AG08395 (cell line): ENCODE results near the gene B9D1.

Experiments used
- DNase-seq: peaks from one replicate; pipeline ENCODE4 v3.0.0; 2012; ENCODE audit warnings: mixed read lengths, low spot score

The B9D1 gene

DNA sequence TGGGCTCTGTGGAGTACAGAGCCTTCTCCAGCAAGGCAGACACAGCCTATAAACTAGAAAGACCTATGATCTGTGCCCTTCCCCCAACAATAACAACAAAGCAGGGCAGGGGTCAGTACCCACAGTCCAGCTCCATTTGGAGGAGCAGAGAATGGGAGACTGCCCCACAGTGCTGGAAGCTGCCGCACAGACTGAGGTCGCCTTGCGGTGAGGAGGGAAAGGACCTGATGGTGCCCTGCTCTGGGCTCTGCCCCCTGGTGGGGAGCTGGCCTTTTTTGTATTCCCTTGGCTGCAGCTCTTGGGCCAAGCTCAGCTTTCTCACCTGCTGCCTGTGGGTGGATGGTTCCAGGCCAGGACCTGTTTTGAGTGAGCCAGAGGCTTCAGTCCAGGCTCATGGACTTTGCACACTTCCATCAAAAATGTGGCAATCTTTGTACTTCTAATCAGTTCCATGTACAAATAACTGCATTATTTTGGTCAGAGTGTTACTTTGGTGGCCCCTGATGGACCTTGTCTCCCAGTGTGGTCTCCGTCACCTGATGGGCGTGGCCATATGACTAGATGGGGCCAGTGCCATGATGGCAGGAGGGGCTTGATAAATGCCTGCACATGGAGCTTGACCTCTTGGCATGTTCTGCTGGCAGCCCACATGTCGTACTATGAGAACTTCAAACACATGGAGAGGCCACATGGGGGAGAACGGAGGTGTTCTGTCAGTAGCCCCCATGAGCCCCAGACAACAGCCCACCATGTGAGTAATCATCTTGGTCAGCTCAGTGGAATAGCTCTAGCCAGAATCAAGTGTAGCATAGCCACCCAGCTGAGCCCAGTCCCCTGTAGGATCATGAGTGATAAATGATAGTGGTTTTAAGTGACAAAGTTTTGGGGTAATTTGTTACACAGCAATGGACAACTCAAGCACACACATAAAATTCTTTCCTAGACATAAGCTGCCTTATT, 24.2 kb downstream of the B9D1 start:
- peak; percentile 46 for DNase-seq

DNA sequence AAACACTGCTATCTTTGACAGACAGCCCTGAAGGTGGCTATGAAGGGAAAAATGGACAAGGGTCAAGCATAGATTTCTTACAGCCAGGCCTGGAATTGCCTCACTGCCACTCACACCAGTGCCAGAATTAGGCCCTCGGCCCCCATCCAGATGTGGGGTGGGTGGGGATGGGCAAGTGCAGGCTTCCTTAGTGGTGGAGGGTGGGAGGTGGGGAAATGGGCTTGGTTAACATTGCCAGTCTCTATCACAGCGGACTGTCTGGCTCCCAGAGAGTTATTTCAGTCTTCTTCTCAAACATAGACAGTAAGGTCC, 24.9 kb downstream of the B9D1 start:
- DNase-seq: no peak

DNA sequence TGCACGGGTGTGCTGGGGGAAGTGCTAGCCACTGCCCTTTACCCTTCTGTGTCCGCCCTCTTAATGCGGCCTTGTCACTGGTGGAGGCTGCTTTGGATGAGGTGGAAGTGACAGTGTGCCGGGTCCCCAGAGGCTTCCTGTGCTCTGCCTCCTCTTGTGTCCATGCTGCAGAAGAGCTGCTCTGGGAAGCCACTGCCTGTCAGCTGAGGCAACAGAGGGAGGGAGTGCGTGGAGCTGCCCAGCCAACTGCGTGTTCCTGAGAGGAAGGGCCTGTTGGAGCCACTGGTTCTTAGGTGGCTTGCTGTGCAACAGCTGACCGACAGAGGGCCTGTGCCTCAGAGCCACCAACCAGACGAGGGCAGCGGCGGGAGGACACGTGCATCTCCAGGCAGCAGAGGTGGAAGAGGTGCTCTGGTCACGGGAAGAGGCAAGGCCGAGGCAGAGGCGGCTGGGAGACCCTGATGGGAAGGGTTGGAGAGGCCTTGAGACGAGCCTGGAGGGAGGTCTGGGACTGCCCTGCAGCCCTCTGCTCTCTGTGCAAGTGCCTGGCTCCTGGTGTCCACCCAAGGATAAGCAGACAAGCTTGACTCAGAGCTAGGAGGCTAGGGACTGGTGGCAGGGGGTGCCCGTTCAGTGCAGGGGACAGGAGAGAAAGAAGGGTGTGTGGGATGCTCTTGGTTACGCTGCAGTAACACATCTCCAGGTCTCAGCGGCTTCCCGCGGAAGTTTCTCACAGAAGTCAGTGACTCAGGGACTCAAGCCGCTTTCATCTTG, 25.4 kb downstream of the B9D1 start:
- no peak for DNase-seq

DNA sequence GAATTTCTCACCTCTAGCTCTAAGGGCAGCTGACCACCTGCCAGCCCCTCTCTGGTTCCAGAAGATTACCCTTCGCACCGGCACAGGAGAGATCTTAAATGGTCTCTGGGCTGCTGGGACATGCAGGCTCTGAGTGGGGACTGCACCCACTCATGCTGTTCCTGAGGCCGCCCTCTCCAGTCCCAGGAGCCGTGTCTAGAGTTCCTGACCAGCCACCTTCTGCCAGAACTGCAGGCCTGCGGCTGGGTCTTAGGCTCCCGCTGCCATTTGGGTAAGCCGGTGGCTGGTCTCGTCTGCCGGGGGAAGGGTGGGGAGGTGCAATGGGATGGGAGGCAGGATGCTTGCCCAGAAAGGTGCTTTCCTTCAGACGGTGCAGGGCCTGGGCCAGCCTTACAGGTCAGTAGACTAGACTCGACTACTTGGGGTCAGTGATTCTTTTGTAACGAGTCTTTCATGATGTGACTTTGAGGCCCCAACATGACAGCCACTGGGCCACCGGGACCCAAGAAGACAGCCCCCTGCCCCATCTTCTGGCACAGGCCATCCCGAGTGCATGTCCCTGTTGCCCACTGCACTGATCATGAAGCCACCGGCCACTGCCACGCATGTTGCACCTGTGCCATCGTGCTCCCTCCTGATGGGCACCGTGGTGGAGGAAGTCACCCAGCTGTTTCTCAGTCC, 26.4 kb downstream of the B9D1 start:
- no peak for DNase-seq

DNA sequence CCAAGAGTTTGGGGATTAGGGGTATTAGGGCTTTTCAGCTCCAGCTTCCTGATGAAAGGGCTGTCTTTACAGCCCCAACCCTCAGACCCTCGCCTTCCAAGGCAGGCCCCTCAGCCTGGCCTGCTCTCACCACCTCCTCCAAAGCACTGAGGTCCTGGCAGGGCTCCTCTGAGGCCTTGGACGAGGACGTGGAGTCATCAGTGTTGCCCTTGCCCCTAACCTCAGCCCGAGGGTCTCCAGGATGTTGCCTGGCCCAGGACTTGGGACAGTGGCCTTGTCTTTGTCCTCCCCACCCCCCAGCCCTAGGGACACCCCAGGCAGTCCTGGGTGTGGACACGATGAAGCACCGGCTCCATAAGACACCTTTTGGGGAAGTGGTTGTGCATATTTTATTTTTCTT, 28.2 kb downstream of the B9D1 start:
- DNase-seq: no peak

DNA sequence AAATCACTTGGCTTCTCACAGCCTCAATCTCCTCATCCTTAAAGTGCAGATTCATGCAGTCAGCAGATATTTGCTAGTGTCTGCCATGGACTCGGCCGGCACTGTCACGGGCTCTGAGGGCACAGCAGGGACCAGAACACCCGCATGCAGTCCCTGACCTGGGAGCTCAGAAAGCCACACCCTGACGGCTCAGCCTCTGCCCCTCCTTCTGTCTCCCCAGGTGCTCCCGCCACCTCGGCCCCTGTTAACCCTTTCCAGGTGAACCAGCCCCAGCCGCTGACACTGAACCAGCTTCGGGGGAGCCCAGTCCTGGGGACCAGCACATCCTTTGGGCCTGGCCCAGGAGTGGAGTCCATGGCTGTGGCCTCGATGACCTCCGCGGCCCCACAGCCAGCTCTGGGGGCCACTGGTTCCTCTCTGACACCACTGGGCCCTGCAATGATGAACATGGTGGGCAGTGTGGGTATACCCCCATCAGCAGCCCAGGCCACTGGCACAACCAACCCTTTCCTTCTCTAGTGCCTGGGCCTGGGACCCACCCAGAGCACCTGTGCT, 28.7 kb downstream of the B9D1 start:
- no peak for DNase-seq

DNA sequence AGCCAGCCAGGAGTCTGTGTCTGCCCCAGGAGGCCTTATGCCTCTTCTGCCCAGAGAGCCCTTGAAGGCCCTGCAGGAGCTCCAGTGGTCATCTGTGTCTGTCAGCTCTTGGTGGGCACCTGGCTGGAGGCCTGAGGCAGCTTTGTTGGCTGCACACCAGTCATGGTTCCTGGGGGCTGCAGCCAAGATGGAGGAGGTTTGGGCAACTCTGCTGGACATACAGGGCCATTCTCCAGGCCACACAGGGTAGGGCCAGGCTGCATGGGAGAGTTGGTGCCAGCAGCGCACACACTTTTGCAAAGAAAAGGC, 29.4 kb downstream of the B9D1 start:
- DNase-seq: no peak

DNA sequence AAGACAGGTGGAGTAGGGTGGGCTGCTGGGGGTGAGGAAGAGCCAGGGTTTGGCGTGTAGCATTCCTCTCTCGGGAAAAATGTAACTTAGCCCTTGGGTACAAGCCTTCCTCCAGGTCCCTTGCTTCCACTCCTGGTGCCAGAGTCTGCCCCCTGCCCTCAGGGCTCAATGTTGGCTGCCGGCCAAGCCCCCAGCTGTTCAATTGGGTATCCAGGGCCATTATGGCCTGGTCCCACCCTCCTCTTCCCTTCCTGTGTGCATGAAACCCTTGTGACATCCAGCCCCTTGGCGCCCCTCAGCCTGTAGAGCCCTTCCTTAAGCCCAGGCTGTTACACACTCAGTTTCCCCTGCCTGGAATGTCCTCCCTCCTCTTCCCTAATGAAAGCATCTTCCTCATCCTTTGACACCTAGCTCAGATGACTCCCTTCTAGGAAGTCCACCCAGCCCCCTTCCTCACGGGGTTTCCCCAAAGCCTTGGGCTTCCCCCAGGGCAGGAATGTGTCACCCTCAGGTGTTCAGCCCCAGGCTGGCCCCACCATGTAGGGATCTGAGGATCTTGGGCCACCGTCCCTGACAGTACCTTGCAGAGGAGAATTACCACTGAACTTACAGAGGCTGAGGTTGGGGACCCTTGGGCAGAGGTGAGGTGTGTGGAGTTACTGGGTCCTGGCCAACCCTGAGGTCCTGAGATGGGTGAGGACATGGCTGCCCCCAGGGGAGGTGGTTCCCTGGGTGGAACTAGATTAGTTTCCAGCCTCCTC, 30.0 kb downstream of the B9D1 start:
- no peak for DNase-seq

DNA sequence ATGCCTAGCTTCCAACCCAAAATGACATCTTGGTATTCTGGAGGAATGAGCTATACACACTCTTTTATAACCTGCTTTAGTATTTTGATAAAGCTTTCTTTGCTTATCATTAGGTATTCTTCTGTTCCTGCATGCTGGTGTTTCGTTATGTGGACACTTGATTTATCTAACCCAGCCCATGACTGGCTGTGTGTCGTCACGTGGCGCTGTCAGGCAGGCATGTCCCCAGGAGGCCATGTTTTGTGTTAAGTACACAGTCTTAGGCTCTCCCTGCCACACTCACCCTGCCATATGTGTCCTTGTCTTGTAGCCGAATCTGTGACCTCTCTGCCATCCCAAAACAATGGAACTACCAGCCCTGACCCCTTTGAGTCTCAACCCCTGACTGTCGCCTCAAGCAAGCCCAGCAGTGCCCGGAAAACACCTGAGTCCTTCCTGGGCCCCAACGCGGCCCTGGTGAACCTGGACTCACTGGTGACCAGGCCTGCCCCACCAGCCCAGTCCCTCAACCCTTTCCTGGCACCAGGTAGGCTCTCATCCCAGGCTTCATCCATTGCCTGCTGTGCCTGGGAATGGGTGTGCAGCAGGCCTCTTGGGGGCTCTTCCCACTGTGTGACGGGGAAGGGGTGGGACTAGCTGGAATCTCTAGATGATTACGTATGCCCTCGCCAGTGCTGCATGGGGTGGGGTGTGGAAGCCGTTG, 30.8 kb downstream of the B9D1 start:
- no peak for DNase-seq

DNA sequence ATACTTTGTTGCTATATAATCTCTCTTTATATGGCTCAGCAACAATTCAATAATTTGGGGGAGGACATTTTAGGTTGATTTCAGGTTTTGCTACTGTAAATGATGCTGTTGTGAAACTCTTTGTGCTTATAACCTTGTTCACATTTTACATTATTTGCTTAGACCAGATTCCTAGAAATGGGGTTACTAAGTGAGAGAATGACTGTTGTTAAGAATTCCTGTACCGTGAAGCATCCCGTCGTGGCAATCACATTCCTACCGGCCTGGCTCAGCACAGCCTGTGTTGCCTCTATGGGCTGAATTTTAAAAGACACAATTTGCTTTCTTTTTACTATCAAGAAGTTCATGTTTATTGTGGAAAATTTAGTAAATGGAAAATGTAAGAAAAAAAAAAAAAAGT, 31.4 kb downstream of the B9D1 start:
- DNase-seq: peak; percentile 90

DNA sequence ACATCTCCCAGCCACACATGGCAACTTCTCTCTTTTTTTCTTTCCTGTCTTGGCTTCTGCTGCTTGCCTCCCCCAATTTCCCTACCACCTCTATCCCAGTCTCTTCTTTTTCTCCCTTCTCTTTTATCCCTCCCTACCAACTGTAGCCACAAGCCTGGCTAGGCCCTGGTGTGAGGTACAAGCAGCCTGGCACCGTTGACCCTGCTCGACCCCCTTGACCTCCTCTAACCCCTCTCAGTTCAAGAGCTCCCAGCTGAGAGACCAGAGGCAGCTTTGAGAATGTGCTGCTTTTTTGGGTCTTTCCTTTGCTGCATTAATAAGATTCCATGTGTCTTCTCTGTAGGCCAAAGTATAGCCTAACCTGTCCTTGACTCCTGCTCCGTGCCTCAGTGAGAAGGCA, 32.3 kb downstream of the B9D1 start:
- no peak for DNase-seq

DNA sequence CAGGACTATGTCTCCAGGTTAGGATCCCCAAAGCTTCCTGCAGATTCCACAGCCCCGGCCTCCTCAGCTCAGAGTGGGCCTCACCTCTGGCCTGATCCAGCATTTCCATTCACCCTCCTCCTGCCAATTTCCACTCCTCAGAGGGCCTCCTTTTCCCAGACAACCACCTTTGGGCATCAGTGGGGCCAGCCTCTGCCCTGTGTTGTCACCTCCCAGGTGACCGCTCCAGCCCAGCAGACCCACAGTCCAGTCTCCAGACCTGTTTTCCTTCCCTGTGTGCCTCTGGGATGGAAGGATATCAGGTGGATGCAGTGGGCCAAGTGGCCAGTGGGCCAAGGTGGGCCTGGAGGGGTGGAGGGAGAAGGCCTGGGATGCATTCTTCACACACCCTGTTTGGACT, 32.7 kb downstream of the B9D1 start:
- DNase-seq: no peak

DNA sequence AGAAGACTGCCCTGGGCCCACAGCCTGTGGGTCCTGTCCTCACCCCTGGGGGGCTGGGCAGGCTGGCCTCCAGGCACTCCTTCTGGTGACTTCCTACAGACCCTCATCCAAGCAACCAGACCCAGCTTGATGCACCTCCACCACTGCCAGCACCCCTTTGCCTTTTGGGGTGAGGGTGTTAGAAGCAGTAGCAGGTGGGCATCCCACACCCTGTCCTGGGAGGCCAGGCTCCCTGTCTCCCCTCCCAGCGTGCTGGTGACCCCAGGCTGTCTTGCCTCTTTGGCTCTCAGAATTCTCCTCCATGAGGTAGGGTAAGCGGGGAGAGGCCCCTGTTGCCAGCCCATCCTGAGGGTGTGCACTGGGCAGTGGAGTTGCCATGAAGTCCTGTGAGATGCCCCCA, 33.4 kb downstream of the B9D1 start:
- no peak for DNase-seq

DNA sequence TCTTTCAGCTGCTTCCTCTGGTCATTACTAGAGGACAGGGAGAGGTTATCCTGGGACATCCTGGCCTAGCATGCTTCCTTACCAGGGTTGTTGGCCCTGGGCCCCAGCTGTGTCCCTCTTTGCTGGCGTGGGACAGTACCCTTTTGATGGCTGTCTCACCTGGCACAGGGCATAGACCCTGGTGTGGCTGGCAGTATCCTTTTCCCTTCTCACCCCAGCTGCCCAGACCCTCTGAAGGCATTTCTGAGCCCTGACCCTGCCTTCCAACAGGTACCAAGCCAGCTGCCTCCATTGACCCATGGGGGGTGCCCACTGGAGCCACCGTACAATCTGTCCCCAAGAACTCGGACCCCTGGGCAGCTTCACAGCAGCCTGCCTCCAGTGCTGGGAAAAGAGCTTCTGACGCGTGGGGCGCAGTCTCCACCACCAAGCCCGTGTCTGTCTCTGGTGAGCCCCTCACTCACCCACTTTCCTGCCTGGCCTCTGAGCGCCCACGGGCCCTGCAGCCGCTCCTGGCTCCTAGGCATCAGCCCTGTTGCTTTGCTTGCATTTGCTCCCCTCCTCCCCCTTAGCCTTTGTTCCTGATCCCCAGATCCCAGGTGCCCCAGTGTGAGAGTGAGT, 34.0 kb downstream of the B9D1 start:
- DNase-seq: no peak

DNA sequence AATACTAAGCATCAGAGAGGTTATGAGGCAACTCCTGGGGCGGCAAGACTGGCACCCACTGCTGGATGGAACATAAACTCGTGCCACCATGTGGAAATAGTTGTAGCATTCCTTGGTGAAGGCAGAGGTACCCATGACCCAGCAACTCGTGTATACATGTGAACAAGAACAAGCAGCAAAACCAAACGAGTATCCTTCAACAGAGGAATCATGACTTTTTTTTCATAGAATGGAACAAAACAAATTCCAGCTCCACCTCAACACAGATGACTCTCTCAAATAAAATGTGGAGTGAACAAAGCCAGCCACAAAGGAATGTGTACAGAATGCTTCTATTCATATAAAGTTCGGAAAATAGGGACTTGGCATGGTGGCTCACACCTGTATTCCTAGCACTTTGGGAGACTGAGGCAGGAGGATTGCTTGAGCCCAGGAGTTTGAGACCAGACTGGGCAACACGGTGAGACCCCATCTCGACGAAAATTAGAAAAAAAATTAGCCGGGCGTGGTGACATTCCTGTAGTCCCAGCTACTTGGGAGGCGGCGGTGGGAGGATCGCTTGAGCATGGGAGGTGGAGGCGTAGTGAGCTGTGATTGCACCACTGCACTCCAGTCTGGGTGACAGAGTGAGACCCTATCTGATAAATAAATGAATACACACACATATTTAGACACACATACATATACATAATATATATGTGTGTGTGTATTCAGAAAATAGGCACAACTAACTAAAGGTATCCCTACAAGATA, 35.3 kb downstream of the B9D1 start:
- DNase-seq: peak; percentile 85

DNA sequence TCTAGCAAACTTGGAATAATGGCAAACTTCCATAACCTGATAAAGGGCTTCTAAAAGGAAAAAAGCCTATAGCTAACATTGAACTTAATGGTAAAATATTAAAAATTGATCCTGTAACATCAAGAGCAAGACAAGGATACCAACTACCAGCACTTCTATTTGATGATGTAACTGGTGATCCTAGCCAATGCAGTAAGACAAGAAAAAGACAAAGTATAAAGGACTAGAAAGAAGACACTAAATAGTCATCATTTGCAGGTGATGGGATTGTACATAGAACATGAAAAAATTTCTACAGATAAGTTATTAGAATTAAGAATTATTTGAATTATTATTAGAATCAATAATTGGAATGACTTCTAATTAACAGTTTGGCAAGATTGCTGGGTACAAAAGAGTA, 37.0 kb downstream of the B9D1 start:
- no peak for DNase-seq

DNA sequence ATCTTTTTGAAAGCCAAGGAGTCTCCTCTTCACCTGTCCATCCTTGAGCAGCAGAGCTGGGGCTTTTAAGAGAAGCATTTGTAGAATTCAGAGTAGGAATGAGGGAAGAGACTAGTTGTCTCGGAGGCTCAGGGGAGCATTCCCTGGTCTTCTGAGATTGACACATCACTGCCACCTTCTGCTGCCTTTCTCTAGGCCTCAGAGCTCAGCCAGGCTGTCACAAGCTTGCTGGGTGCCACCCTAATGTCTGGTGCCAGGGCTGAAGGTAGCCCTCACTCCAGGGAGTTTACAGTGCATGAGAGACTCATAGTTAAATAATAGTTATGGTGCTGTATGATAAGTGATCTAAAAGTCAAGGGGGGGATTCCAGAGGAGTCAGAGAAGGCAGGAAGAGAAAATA, 39.7 kb downstream of the B9D1 start:
- DNase-seq: no peak

DNA sequence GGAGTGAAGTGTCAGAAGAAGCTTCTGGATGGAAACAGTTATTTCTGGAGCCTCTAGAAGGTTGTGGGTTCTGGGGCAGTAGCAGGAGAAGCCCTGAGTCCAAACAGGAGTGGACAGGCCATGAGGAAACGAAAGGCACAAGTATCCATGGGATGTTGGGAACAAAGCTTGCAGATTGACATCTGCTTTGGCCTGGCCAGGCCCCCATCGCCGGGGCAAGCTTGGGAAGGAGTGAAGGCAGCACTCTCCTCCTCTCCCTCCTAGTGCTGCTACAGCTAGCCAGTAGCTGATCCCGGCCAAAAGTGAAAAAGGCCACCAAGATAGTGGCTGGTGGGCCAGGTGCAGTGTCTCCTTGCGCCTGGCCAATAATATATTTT, 40.4 kb downstream of the B9D1 start:
- DNase-seq: no peak

DNA sequence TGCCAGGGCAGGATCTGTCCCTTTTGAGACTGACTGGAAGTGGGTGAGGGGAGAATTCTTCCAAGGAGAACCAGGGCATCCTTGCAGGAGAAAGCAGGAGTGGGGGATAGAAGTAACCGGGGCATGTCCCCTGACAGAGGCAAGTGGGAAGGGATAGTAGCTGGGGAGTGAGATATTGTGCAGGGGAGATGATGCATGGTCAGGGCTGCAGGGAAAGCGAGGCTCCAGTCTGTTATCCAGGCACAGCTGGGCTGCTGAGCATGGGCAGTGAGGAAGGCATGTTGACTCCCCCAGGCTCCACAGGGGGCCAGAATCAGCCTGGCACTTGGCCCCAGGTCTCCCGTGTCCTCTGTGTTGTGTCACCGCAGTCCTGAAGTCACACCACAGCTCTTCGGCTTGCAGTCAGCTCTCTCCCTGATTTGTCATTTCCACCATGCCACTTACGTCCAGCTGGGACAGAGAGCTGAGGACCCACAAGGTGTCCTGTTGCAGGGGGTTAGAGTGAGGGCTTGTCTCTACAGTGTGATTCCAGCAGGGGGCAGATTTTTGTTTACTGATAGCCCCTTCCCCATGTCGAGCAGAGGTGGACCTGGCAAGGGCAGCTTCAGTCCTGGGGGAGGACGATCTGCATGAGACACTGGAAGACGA, 40.9 kb downstream of the B9D1 start:
- DNase-seq: no peak

DNA sequence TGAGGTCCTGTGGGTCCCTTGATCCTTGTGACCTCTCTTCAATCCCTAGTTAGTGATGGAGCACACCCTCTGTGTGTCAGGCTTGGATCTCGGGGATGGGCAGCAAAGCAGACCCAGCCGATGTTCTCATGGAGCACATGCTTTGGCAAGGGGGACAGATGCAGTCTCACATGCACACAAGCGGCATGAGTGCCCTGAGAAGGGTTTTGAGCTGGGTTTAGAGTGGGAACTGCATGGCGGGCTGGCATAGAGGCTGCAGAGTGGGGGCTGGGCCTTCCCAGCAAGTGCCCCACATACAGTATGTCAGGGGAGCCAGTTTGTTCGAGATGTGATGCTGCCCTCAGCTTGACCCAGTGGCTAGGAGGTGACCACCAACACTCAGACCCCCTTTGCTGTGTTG, 41.6 kb downstream of the B9D1 start:
- DNase-seq: no peak
